Measurements from ENCODE around the gene NTN1. TPM values are rescaled to one million over a fixed set of nuclear protein-coding genes. Genes with fewer than 3 reads are reported as not detected.

The NTN1 gene
- total and polyA plus RNA-seq, 2 experiments from 2014 or later = 0.16 to 0.60 TPM

DNA sequence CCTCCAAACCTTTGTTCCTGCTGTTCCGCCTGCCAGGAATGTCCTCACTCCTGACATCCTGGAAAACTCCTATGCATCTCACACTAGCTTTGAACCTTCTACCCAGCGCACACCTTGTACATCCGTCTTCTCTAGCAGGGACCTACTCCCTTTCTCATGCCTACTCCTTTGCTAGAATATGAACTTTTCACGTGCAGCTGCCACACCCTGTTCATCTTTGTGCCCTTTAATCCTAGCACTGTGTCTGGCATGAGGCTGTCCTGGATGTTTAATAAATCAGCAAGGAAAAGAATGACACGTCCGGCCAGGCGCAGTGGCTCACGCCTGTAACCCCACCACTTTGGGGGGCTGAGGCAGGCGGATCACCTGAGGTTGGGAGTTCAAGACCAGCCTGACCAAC is 111.0 kb downstream of the NTN1 start:
- H3K4me1 ChIP-seq (ENCODE audit: low read depth) = no peaks in the 10 kb centered on the region
- no peak overlapping the region for H3K4me3 ChIP-seq
- no peaks in the 10 kb centered on the region for H3K9me3 ChIP-seq (ENCODE audit: low read depth)
- no peaks in the 10 kb centered on the region for H3K36me3 ChIP-seq
- TF ChIP-seq CTCF (IDR thresholded peaks at IDR 0.05; ENCODE audit: low read depth, low read length) = no peak
- DNase-seq (ENCODE audit: low read depth in 1 of 2, low spot score in 1 of 2) = no peak
- H3K27me3 ChIP-seq = peaks cover 86% of the 10 kb centered on the region
- no peak overlapping the region for H3K27ac ChIP-seq

DNA sequence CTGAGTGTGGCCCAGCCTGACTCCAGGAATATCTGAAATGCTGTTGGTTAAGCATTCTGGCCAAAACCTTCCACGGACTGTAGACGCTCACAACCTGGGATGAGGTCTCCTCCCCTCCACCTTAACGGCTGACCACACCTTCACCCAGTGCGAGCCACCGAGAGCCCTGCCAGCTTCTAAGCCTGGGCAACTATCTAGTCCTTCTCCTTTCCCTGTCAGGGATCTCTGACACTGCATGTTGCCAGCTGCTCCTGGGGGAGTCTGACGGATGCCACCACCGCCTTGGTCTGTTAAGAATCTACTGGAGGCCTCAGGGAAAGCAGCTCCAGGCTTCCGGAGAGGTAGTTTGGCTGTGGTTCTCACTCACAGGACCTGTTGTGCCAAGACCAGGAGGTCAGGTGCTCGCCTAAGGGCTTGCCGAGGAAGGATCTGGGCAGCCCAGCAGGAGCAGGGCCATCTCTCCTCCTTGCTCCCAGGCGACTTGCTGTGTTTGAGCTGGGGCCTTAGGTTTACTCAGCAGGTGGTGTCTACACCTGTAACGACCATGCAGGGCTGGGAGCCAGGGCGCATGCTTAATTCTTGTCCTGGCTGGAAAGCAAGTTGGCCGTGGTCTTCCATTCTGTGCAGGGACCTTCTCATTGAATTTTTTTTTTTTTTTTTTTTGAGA is 111.8 kb downstream of the NTN1 start:
- H3K9me3 ChIP-seq (ENCODE audit: low read depth) = no peaks in the 10 kb centered on the region
- no peaks in the 10 kb centered on the region for H3K36me3 ChIP-seq
- TF ChIP-seq CTCF (IDR thresholded peaks at IDR 0.05; ENCODE audit: low read depth, low read length) = no peak
- no peak for DNase-seq (ENCODE audit: low read depth in 1 of 2, low spot score in 1 of 2)
- no peak overlapping the region for H3K4me3 ChIP-seq
- H3K27me3 ChIP-seq = peaks cover 80% of the 10 kb centered on the region
- H3K4me1 ChIP-seq (ENCODE audit: low read depth) = peaks cover 3% of the 10 kb centered on the region
- no peak overlapping the region for H3K27ac ChIP-seq

DNA sequence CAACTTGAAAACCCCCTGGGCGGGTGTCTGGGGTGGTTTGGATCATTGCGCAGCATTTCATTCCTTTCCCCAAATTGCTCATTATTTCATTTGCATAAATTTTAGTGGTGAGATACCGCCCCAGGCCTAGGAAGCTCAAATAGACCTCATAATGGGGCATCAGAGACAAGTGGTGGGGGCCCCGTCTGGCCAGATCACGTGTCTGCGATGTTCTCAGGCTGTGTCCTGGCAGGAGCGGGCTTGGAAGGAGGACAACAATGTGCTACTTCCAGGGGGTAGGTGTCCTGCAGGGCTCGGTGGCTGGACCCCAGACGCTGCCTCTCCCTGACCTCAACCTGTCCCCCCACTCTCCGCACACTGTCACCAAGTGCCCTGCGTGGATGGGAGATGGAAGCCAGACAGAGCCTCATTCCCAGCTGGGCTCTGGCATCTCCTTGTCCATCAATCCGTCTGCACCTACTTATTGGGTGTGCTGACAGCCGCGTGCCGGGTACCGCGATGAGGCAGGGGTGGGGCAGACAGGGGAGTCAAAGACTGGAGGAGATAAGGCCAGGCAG is 116.9 kb downstream of the NTN1 start:
- Histone ChIP-seq H3K4me3 (no peak overlapping the region), H3K36me3 (no peaks in the 10 kb centered on the region), H3K4me1 (ENCODE audit: low read depth) (peaks cover 32% of the 10 kb centered on the region), H3K27ac (no peak overlapping the region), H3K9me3 (ENCODE audit: low read depth) (no peaks in the 10 kb centered on the region), H3K27me3 (peaks cover 68% of the 10 kb centered on the region)
- TF ChIP-seq CTCF (IDR thresholded peaks at IDR 0.05; ENCODE audit: low read depth, low read length) = no peak
- peak; percentile 7 to 80 for DNase-seq (ENCODE audit: low read depth in 1 of 2, low spot score in 1 of 2)

GRCh38 chr17:9139695-9140094 is 118.4 kb downstream of the NTN1 start:
- no peak for TF ChIP-seq CTCF (IDR thresholded peaks at IDR 0.05; ENCODE audit: low read depth, low read length)
- peaks cover 32% of the 10 kb centered on the region for H3K4me1 ChIP-seq (ENCODE audit: low read depth)
- no peaks in the 10 kb centered on the region for H3K36me3 ChIP-seq
- H3K4me3 ChIP-seq = no peak overlapping the region
- no peak overlapping the region for H3K27ac ChIP-seq
- no peaks in the 10 kb centered on the region for H3K9me3 ChIP-seq (ENCODE audit: low read depth)
- H3K27me3 ChIP-seq = peaks cover 70% of the 10 kb centered on the region
- DNase-seq (ENCODE audit: low read depth in 1 of 2, low spot score in 1 of 2) = no peak

GRCh38 chr17:9140550-9141424 is 119.5 kb downstream of the NTN1 start:
- peak in 1 of 2 donors; percentile 31 for DNase-seq (ENCODE audit: low read depth in 1 of 2, low spot score in 1 of 2)
- H3K27ac ChIP-seq = no peak overlapping the region

More at GRCh38 chr17:9140550-9141424, 119.5 kb downstream of the NTN1 start:
- Histone ChIP-seq H3K4me1 (ENCODE audit: low read depth) (peaks cover 32% of the 10 kb centered on the region), H3K4me3 (no peak overlapping the region), H3K36me3 (no peaks in the 10 kb centered on the region), H3K9me3 (ENCODE audit: low read depth) (no peaks in the 10 kb centered on the region), H3K27me3 (peaks cover 70% of the 10 kb centered on the region)
- TF ChIP-seq CTCF (IDR thresholded peaks at IDR 0.05; ENCODE audit: low read depth, low read length) = no peak

All from cardiac muscle cell (in vitro differentiated cells and primary cell).